Activated CD8-positive, alpha-beta memory T cell treated with anti-CD3 and anti-CD28 coated beads, Interleukin-2, amount 50 U/mL, for 4 hours (primary cell): ENCODE measurements around the gene F10.

ENCODE experiments used
- DNase-seq: peaks from one replicate; pipeline ENCODE4 v3.0.0-alpha.2; 2020

The F10 gene

DNA sequence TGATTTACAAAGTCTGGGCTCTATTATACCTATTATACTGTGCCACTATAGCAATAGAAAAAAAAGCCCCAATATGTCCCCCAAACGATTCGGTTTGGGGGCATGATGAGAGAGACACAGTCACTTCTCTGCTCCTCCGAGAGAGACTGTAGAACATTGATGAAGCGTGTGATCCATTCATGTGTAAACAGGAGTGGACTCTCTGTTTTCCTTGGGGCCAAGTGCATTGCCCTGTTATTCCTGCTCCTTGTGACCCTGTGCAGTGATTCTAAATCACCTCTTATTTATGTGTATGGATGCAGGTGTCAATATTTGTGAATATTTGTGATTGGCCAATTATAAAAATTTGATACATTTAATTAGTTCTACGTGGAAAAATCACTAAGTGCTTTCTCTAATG is 17.0 kb downstream of the F10 start:
- DNase-seq = no peak

DNA sequence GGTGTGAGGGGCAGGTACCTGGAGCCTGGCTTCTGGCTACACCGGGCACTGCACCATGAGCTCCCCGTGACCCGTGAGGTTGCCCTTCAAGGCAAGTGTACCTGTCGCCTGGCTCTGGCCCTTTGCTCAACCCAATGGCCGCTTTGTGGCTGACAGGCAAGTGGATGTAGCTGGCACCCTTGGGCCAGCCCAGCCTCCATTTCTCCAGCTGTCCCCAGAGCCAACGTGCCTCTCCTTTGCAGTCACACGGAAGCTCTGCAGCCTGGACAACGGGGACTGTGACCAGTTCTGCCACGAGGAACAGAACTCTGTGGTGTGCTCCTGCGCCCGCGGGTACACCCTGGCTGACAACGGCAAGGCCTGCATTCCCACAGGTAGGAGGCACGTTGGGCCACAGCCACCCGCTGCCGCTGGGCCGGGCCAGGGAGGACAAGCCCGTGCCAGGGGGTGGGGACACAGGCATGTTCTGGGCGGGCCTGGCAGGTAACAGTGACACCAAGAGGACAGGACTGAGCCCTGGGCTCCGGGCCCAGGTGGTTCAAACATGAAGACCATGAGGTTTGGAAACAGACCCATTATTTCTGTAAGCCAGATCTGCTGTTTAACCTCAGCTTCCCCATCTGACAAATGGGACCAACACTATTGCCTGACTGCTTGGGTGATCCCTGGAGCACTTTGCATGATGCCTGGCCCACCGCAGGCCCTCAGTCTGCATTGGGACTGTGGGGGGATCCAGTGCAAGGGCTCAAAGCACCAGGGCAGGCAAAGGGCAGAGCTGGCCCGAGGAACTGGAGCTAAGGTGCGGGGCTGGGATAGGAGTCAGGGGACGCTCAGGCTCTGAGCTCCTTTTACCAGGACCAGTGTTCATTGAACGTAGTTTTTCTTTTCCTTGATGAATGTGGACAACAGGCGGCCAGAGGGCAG is 18.3 kb downstream of the F10 start:
- DNase-seq = no peak

DNA sequence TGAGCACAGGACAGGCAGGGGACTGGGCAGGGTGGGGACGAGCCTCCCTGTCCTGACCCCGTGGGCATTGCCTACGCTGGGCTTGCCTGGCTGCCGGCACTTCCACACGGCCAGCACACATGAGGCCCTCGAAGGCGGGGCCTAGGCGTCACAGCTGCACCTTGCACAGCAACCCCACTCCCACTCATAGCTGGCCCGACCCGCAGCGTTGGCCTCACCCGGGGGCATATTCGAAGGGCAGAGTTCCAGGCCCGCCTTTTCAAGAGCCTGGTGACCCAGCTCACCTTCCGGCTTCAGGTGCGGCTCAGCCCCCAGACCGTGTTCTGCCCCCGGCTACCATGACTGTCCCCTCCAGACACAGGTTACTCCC is 19.0 kb downstream of the F10 start:
- no peak for DNase-seq

DNA sequence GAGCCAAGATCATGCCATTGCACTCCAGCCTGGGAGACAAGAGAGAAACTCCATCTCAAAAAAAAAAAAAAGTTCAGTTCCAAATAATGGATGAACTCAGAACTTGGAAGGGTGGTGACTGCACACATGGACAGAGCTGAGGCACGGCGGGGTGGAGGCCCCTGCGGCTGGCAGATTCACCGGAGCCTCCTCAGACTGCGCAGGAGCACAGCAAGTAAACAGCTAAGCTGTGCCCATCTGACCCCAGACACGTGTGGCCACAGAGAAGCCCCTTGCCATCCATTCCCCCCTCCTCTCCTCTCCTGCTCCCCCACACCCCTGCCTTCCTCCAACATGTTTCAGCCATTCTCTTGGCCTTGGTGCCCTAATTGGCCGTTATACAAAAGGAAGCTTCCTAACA is 20.3 kb downstream of the F10 start:
- no peak for DNase-seq

DNA sequence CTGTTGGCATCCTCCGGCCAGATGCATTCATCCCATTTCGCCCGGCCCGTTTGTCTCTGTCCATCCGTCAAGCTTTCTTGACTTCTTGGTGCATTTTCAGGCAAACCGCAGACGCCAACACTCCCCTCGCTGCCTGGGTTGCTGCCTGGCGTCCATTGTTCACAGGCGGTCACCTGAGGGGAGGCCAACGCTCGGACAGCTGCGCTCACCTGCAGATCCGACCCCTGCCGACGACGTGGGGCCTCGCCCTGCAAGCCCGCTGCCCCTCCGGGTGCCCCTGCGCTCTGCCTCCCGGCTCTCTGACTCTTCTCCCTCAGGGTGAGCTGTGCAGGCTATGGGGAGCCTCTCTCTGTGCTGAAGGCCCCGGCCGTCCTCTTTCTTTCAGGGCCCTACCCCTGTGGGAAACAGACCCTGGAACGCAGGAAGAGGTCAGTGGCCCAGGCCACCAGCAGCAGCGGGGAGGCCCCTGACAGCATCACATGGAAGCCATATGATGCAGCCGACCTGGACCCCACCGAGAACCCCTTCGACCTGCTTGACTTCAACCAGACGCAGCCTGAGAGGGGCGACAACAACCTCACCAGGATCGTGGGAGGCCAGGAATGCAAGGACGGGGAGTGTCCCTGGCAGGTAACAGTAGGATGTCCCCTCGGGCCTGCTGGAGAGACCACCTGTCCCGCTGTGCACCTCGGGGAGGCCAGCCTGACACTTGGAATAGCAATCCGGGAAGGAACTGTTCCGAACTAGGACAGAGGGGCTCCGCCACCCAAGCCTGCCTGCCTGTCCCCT is 21.1 kb downstream of the F10 start:
- DNase-seq = no peak

DNA sequence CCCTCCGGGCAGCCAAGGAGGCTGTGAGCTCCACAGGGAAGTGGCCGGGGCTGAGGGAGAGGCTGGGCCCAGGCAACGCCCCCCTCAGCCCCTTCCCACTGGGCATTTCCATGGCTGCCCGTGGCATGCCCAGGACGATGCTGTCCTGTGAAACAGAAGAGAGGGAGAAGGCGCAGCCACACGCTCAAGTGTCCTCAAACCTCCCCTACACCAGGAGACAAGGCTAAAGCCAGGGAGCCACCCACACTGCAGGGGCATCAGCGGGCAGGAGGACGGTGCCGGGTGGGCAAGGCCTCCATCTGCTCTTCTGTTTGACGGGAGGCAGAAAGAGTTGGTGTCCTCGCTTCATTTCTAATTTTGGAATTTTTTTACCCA is 21.6 kb downstream of the F10 start:
- DNase-seq = no peak

DNA sequence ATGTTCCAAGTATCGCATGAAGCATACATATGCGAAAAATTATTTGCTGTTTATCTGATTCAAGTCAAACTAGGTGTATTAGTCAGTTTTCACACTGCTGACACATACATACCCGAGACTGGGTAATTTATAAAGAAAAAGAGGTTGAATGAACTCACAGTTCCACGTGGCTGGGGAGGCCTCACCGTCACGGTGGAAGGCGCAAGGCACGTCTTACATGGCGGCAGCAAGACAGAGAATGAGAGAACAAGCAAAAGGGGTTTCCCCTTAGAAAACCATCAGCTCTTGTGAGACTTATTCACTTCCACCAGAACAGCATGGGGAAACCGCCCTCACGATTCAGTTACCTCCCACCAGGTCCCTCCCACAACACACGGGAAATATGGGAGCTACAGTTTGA is 22.9 kb downstream of the F10 start:
- DNase-seq = no peak

DNA sequence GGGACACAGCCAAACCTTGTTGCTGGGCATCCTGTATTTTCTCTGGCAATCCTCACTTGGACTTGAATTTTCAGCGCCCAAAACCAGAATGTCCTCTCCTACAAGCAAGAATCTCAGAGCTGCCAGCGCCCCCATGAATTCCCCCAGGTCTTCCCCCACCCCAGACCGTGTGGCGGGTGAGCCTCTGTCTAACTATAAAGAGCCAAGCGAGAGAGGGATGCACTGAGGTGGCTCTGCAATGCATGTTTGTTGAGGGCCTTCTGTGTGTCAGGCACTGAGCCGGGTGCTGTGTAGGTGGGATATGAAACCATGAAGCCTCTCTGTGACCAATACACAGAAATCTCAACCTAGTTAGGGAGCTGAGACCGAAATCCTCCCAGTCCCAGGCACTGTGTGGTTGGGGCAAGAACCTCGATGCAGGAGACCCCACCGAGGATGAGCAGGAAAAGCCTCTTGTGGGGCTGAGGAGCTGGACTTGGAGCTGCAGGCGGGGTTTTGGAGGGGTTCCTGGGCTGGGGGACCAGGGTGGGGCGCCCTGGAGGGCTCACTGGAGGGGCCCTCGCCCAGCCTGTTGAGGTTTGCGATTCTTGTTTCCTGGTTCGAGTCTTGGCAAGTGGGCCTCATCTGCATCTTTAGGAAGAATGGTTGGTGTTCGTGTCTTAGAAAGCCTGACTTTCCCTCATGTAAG is 23.5 kb downstream of the F10 start:
- DNase-seq = no peak

DNA sequence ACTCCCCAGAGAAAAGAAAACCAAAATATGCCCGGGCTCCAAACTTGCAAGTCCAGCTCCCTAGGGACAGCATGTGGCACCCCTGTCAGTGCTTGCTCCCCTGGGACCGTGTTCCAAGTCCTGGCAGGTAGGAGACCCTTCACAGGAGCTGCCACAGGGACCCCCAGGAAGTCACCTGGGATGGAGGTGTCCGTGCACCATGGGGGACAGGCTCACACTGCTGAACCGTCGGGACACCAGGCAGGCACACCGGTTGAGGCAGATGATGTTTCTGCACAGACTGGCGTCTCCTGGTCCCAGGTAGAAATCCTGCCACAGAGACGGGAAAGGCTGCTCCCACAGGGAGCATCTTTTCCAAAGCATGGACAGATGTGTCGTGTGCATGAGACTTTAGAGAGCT is 24.2 kb downstream of the F10 start:
- no peak for DNase-seq

DNA sequence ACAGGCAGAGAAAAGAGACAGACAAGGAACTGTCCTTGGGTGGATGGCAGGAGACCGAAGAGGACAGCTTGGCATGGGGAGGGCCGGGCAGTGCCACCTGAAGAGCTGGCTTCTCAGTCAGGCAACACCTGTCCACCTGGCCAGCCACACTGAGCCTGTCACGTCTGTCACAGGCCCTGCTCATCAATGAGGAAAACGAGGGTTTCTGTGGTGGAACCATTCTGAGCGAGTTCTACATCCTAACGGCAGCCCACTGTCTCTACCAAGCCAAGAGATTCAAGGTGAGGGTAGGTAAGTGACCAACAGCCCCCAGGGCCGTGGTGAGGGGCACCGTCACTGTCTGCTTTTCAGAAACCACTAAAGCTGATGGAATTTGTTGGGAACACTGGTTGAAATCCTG is 24.6 kb downstream of the F10 start:
- peak; percentile 8 for DNase-seq

DNA sequence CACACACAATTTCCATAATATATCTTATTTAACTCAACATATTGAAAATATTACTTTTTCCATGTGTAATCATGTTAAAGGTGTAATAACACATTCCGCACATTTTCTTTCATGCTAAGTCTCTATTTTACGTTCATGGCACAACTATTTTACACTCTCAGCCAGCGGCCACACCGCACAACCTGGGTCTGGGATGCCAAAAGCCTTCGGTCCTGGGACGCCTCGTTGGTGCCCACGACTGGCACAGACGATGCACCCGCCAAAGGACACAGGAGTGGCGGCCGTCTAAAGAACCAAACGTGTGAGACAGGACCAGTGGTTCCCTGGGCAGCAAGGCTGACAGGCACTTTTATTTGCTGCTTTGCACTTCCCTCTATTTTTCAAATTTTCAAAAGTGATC is 25.8 kb downstream of the F10 start:
- DNase-seq = no peak

DNA sequence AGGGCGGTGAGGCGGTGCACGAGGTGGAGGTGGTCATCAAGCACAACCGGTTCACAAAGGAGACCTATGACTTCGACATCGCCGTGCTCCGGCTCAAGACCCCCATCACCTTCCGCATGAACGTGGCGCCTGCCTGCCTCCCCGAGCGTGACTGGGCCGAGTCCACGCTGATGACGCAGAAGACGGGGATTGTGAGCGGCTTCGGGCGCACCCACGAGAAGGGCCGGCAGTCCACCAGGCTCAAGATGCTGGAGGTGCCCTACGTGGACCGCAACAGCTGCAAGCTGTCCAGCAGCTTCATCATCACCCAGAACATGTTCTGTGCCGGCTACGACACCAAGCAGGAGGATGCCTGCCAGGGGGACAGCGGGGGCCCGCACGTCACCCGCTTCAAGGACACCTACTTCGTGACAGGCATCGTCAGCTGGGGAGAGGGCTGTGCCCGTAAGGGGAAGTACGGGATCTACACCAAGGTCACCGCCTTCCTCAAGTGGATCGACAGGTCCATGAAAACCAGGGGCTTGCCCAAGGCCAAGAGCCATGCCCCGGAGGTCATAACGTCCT is 26.4 kb downstream of the F10 start:
- no peak for DNase-seq

DNA sequence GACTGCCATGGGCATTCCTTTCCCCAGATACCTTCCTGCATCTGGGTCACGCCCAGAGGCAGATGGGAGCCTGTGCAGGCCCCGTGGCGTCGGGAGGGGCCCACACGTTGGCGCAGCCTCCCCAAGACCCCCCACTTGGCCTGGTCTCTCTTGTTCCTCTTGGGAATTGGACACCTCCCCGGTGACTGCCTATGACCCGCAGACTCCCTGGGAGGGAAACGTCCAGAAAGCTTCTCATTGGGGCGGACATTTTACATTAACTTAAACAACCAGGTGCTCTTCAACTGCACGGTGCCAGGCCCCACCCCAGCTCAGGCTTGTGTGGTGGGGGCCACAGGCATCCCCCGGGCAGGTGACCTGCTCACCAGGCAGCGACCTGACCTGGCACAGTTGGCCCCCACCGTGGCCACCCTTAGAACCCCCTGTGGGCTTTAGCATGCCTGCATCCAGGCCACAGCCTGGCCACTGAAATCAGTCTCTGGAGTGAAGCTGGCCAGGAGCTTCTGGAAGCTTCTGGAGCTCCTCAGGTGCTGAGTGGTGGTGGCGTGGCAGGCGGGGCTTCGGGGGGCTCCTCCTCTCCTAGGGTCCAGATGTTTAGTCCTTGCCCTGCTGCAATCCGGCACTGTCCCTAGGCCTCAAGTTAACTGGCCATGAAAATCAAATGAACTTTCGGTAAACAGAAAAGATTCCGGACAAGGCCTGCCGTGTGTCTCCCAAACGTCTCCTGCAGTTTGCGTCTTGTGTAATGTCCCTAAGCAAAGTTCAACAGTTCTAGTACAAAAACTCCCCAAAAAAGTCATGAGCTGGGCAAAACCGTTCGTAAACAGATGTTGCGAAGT is 27.3 kb downstream of the F10 start:
- DNase-seq = no peak

DNA sequence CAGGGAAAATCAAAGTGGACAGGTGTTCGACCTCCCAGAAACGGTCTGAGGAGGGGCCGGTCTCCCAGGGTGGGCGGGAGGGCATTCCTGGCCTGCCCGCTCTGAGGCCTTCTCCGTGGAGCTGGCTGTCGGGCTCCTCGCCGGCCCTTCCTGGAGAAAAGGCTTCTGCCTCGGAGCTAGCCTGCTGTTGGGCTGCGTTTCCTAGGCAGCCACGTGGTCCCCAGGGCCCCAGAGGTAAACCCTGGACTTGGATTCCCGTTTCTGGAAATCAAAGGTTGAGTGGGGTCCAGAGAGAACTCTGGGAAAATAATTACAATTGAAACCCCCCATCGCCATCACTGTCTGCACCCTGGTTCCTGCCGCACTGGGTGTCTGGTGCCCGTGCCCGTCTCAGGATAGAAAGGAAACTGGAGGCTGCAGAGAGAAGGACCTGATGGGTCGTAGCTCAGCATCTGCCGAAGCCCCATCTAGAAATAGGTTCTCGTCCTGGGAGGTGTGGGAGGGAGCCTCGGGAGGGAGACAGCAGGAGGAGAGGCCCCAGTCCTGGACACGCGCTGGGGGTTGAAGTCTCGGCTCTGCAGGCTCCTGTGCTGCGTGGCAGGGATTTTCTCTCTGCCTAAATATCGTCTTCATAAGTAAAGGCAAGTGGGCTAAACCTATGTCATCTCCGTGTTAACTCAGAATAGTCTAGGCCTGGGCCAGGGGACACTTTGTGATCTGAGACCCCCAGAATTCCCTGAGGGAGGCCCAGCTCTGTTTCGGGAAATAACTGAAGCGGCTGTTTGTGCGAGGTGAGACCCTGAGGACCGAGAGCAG is 28.2 kb downstream of the F10 start:
- DNase-seq = no peak

DNA sequence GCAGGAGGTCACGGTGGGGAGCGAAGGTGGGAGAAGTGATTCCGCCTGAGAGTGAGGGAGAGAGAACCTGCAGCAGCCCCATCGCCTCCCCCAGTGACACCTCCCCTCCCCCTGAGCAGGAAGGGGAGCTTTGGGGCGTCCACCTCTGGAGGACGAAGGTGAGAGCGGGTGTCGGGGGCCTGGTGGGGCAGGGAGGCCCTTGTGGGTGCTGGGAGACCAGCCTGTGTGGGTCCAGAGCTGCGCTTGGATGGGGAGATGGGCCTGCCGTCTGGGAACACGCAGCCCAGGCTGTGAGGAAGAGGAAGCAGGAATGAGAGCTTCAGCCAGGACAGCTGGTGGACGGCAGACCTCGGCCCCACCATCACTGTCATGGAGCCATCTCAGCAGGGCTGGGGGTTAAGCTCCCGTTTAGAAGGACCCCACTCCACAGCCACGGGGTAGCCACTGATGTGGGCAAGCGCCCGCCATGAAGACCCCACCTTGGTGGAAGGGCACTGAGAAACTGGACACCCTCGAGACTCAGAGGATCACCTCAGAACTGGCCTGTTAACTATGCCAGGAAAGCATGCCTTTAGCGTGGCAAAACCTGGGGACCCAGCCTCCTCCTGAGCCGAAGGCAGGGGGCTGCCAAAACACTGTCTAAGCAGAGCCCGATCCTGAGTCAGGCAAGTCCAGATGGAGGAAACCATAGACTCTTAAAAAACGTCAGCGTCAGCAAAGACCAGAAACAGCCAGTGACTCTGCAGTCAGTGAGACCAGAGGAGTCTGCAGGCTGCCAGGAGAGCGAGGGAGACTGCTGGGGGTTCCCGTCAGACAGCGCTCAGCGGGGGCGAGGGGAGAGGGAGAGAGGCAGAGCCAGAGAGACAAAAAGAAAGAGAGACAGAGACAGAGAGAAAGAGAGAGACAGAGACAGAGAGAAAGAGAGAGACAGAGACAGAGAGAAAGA is 29.4 kb downstream of the F10 start:
- peak; percentile 39 for DNase-seq

DNA sequence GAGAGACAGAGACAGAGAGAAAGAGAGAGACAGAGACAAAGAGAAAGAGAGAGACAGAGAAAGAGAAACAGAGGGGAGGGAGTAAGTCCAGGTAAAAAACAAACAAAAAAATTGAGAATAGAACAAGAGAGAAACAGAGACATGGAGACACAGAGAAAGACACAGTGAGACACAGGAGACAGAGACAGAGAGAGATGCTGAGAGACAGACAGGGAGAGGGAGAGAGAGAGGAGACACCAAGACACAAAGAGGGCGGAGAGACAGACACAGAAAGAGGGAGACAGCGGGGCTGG is 30.0 kb downstream of the F10 start:
- DNase-seq = no peak

DNA sequence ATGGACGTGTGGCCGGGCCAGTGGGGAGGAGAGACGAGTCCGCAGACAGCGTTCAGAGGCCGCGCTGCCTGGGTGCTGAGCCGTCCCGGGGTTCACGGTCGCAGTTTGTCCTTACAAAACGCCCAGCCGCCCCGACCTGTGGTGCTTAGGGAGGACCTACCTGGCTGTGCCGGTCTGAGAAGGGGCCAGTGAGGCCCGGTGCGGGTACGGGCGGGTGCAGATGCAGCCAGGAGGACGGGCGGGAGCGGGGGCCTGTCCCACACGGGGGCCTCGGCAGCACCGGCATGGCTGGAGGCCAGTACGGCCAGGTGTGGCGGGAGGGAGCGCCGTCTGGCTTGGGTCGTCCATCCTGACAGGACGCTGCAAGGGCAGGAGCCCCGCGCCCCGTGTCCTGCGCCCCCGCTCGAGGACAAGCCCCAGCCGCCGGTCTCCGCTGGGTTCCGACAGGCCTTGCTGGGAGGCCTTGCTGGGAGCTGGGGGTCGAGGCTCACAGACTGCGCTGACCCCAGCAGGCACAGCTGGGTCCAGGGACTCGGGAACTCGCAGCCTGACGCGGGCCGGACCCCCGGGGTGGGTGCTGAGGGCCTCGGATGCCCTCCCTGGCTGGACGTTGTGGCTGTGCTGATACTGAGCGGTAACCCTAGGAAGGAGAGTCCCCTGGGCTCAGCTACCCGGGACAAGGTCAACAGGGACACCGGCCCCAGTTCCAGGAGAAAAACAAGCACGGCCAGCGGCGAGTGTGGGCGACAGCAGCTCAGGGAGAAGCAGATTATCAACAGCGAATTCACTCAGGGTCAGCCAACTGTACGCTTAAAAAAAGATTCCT is 30.6 kb downstream of the F10 start:
- peak; percentile 36 for DNase-seq

DNA sequence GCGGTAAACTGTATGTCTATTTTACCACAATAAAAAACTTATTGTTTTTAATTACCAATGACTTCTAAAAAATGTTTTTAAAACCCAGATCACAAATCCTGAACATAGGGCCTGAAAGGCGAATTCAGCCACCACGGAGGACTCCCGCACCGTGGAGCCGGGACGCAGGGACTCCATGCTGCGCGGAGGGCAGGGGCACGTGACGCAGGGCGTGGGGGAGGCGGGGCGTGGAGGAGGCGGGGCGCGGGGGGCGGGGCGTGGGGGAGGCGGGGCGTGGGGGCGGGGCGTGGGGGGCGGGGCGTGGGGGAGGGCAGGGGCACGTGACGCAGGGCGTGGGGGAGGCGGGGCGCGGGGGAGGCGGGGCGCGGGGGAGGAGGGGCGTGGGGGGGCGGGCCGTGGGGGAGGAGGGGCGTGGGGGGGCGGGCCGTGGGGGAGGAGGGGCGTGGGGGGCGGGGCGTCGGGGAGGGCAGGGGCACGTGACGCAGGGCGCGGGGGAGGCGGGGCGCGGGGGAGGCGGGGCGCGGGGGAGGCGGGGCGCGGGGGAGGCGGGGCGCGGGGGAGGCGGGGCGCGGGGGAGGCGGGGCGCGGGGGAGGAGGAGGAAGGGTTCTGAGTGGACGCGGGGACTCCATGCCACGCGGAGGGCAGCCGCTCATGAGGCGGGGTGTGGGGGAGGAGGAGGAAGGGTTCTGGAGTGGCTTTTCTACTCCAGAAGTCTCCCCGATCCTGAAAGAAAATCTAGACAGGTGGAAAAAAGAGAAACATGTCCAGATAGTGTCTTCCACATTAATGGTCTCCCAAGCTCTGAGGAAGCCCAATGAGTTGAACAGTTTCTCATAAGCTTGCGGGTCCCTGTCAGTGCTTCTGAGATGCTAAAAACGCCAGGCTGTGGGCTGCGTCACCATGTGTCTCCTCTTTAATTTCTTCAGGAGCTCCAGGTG is 31.5 kb downstream of the F10 start:
- peak; percentile 72 for DNase-seq

DNA sequence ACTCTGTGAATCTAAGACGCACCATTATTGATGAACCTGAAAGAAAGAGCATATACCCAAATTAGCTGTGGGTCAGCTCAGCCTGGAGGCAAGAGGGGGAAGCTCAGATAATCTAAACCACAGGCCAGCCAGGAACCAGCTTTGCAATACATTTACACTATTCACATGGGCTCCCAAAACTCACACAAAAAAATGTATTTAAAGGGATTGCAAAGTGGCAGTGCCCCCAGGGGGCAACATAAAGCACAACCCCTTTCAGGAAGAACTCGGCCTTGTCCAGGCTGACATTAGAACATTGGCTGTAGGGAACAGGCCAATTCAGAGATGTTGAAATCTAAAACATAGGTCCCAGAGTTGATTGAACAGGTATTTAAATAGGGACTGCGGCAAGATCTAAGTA is 32.6 kb downstream of the F10 start:
- no peak for DNase-seq
